ENCODE data around the gene OPN4.

- TF ChIP-seq CTCF (IDR thresholded peaks at IDR 0.05; ENCODE audit: low read depth, low read length) (no peak), MYC (IDR thresholded peaks at IDR 0.05; ENCODE audit: low read depth, low read length) (no peak), POLR2A (IDR thresholded peaks at IDR 0.05; ENCODE audit: extremely low read depth, insufficient read length) (no peak), MAX (IDR thresholded peaks at IDR 0.05; ENCODE audit: low read depth, low read length) (no peak)
These were observed 10.2 kb downstream of the OPN4 start for GRCh38 chr10:86664341-86665217.
